H1 (cell line): ENCODE data around the gene ISG20L2. TPM values are rescaled to one million over a fixed set of nuclear protein-coding genes. Genes with fewer than 3 reads are reported as not detected.

Source experiments
- ASH2L ChIP-seq: fragments of 200-600, 300-600 bp; sonication (generic); IDR thresholded peaks from one replicate; pipeline ENCODE4 v1.7.1; 2017; ENCODE audit warnings: low read length
- ATF2 ChIP-seq: IDR thresholded peaks from 2 replicates; pipeline ENCODE4 v1.6.1; 2012; ENCODE audit warnings: low read length, inconsistent platforms
- CTCF ChIP-seq, 3 experiments: IDR thresholded peaks; 1 replicate in 2 of 3; 2 replicates in 1 of 3; pipeline versions ENCODE4 v1.5.1 to v1.6.1; 2011; ENCODE audit warnings: low read length in 3 of 3, mild to moderate bottlenecking in 3 of 3, inconsistent platforms in 2 of 3, low read depth in 1 of 3, moderate library complexity in 1 of 3; ENCODE audit not compliant: insufficient read depth in 1 of 3; ENCODE audit errors: control extremely low read depth in 1 of 3
- SP2 ChIP-seq: IDR thresholded peaks from 2 replicates; pipeline ENCODE4 v1.6.1; 2012; ENCODE audit warnings: mild to moderate bottlenecking, low read length, inconsistent platforms
- SP4 ChIP-seq: IDR thresholded peaks from 2 replicates; pipeline ENCODE4 v1.6.1; 2012; ENCODE audit warnings: low read length, inconsistent platforms
- TBP ChIP-seq: IDR thresholded peaks from 2 replicates; pipeline ENCODE4 v1.6.1; 2011; ENCODE audit warnings: low read depth, low read length, improper control_type of control experiment
- polyA plus RNA-seq, 7 experiments: library from polyadenylated mRNA; depleted of rRNA in 3 of 7; stranded (reverse) in 5 of 7; unstranded in 2 of 7; fragments of >200 nt in 5 of 7; fragments of 200-250 nt in 2 of 7; gene quantifications; 1 replicate in 5 of 7; 2 replicates in 1 of 7; 4 replicates in 1 of 7; pipeline versions ENCODE4 v1.2.1 to v1.2.3, GENCODE V29; 2011 to 2013; ENCODE audit warnings: missing spikeins in 2 of 7, mixed read lengths in 2 of 7
- total RNA-seq: library from RNA; stranded (reverse); fragmentation: NEBNext Ultra II Directional; extraction: Animal tissue kit (Norgen Biotek cat#: 25700); gene quantifications from 2 replicates; pipeline ENCODE4 v1.2.1, GENCODE V29; 2021

Gene ISG20L2
- total and polyA plus RNA-seq, 2 of the 8 experiments (the other 6 are each of a cell fraction or from before 2014, with no cell fraction given) = 47.5 to 53.0 TPM

GRCh38 chr1:156707417-156708217 lies 20.9 kb downstream of the ISG20L2 start (continued):
- TF ChIP-seq CTCF (IDR thresholded peaks at IDR 0.05; ENCODE audit: control extremely low read depth in 1 of 3, insufficient read depth in 1 of 3, low read depth in 1 of 3, low read length in 3 of 3) = no peak
- no peak for TF ChIP-seq ASH2L
- no peak for TF ChIP-seq TBP
- no peak for TF ChIP-seq SP2
- no peak for TF ChIP-seq ATF2
- TF ChIP-seq SP4 = no peak
